Measurements from ENCODE around the gene MED27. TPM values are rescaled to one million over a fixed set of nuclear protein-coding genes. Genes with fewer than 3 reads are reported as not detected.

The MED27 gene
- total RNA-seq, 3 donors from 2014 or later: 14.4 to 20.3 (median 15.8) TPM

GRCh38 chr9:131844745-131845118, 234.9 kb downstream of the MED27 start:
- intact Hi-C loops (cut with DNase I; ENCODE audit: low total_unique reads): no loop called here
- TF ChIP-seq POLR2AphosphoS5 (IDR thresholded peaks at IDR 0.05) (no peak), POLR2A (IDR thresholded peaks at IDR 0.05) (no peak), CTCF (IDR thresholded peaks at IDR 0.05) (no peak)
- Histone ChIP-seq H3K9me3 (no peaks in the 10 kb centered on the region), H3K4me3 (no peak overlapping the region), H3K27ac (no peak overlapping the region), H3K4me1 (no peaks in the 10 kb centered on the region), H3K36me3 (no peaks in the 10 kb centered on the region), H3K27me3 (no peaks in the 10 kb centered on the region)
- no peak for DNase-seq (ENCODE audit: low spot score in 2 of 2)

- H3K9me3 ChIP-seq: no peaks in the 10 kb centered on the region
Measured at GRCh38 chr9:131843989-131844744, 235.5 kb downstream of the MED27 start.

GRCh38 chr9:131841765-131842318, 237.8 kb downstream of the MED27 start:
- peaks cover 0 to 7% of the 10 kb centered on the region in 2 donors for H3K27me3 ChIP-seq
- H3K27ac ChIP-seq: no peak overlapping the region
- H3K36me3 ChIP-seq: no peaks in the 10 kb centered on the region
- intact Hi-C loops (cut with DNase I; ENCODE audit: low total_unique reads): no loop called here
- H3K9me3 ChIP-seq: no peaks in the 10 kb centered on the region
- TF ChIP-seq POLR2A (IDR thresholded peaks at IDR 0.05) (no peak), POLR2AphosphoS5 (IDR thresholded peaks at IDR 0.05) (no peak), CTCF (IDR thresholded peaks at IDR 0.05) (no peak)
- no peak overlapping the region for H3K4me3 ChIP-seq
- no peaks in the 10 kb centered on the region for H3K4me1 ChIP-seq
- DNase-seq (ENCODE audit: low spot score in 2 of 2): no peak

More at GRCh38 chr9:131843989-131844744, 235.5 kb downstream of the MED27 start:
- no peak overlapping the region for H3K27ac ChIP-seq
- H3K4me3 ChIP-seq: no peak overlapping the region
- H3K36me3 ChIP-seq: no peaks in the 10 kb centered on the region
- intact Hi-C loops (cut with DNase I; ENCODE audit: low total_unique reads): no loop called here
- TF ChIP-seq POLR2AphosphoS5 (IDR thresholded peaks at IDR 0.05): no peak
- TF ChIP-seq CTCF (IDR thresholded peaks at IDR 0.05): no peak
- no peak for TF ChIP-seq POLR2A (IDR thresholded peaks at IDR 0.05)
- no peaks in the 10 kb centered on the region for H3K4me1 ChIP-seq
- DNase-seq (ENCODE audit: low spot score in 2 of 2): no peak
- no peaks in the 10 kb centered on the region for H3K27me3 ChIP-seq

GRCh38 chr9:131840751-131841702, 238.6 kb downstream of the MED27 start:
- Histone ChIP-seq H3K4me1 (no peaks in the 10 kb centered on the region), H3K36me3 (no peaks in the 10 kb centered on the region), H3K27me3 (peaks cover 0 to 7% of the 10 kb centered on the region in 2 donors), H3K4me3 (no peak overlapping the region), H3K27ac (no peak overlapping the region), H3K9me3 (no peaks in the 10 kb centered on the region)
- intact Hi-C loops (cut with DNase I; ENCODE audit: low total_unique reads): no loop called here
- TF ChIP-seq POLR2AphosphoS5 (IDR thresholded peaks at IDR 0.05) (no peak), CTCF (IDR thresholded peaks at IDR 0.05) (no peak), POLR2A (IDR thresholded peaks at IDR 0.05) (no peak)
- DNase-seq (ENCODE audit: low spot score in 2 of 2): no peak
